Stimulated activated CD4-positive, alpha-beta T cell treated with anti-CD3 and anti-CD28 coated beads, TNF-alpha, amount 100 ng/mL, for 48 hours (primary cell): ENCODE data around the gene MAP2.
"Not testable (repeated sequence)": the region's sequence is repeated elsewhere in the genome, so short reads cannot be mapped to it uniquely, and the experiment has no call there.

Source experiments
- DNase-seq, 3 donors: peaks; one replicate each; pipeline ENCODE4 v3.0.0-alpha.2; 2020; ENCODE audit warnings: low read depth in 3 of 3

MAP2 gene

DNA sequence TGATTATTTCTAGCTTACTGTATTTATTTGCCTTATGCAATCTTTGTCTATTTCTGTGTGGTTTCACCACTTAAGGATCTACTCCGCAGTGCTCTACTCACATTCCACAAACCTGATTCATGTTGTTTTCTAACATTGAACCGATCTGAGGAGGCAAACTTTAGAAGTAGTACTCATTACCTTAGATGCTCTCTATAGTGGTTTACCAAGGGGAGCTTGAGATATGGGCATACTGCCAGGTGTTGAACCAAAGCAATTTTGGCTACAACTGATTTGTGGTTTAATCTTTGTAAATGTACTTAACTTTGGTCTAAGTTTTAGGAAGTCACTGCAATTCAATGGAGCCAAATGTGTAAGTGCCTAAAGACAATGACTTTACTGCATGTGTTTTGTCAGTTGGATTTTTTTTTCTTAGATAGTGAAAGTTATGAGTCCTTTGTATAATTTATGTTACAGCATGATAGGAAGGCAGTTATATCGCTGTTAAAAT, 50.1 kb downstream of the MAP2 start:
- no peak for DNase-seq

DNA sequence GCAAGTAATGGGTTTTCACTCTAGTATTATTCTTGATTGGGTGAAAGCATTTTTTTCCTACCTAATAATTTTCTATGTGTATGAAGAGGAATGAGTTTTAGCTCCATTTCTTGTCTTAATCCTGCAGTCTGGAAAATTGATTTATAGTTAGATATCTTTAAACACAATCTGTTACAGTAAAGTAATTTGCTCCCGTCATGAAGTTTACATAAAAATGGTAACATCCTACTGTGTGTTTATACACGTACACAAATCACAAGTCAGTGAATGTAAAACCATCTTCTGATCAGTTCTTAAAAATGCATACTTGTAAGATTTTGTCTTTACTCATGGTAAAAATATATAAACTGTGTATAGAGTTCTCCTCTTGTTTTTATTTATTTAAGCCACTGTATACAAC, 51.1 kb downstream of the MAP2 start:
- no peak for DNase-seq

DNA sequence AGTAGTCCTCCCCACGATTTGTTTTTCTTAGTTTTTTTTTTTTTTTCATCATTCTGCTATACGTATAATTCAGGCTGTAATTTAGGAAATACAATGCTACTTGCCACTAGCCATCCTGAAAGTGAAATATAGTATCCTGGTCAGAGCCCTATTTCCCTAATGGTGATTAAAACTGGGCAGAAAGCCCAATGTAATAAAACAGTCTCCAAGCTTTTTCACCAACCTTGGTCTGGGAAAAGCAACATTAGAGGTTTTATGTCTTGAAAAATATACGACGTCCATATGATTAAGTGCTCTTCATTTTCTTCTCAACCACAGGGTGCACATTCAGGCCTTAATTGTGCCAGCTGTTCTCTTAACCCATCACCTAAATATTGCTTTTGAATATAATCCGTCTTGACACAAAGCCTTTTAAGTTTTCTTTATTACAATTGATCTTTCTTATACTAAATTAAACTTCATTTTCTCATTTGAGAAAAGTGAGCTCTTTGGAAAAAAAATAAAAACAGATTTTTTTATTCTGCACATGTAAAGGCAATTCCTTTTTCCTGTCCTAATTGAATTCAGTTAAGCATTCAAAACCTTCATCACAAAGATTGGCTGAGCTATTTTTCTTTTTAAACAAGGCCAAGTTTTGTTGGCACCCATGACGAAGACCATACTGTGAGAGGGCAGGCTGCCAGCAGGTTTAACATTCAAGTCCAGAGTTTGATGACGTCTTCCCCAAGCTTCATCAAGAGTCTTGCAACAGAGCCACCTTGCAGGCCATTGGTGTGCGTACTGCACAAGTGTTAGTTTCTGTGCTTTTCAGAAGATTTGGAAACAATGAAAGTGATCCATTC, 52.7 kb downstream of the MAP2 start:
- DNase-seq: no peak

DNA sequence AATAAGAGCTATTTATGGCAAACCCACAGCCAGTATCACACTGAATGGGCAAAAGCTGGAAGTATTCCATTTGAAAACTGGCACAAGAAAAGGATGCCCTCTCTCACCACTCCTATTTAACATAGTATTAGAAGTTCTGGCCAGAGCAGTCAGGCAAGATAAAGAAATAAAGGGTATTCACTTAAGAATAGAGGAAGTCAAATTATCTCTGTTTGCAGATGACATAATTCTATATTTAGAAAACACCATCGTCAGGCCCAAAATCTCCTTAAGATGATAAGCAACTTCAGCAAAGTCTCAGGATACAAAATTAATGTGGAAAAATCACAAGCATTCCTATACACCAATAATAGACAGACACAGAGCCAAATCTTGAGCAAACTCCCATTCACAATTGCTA, 68.4 kb downstream of the MAP2 start:
- DNase-seq: not testable (repeated sequence)

DNA sequence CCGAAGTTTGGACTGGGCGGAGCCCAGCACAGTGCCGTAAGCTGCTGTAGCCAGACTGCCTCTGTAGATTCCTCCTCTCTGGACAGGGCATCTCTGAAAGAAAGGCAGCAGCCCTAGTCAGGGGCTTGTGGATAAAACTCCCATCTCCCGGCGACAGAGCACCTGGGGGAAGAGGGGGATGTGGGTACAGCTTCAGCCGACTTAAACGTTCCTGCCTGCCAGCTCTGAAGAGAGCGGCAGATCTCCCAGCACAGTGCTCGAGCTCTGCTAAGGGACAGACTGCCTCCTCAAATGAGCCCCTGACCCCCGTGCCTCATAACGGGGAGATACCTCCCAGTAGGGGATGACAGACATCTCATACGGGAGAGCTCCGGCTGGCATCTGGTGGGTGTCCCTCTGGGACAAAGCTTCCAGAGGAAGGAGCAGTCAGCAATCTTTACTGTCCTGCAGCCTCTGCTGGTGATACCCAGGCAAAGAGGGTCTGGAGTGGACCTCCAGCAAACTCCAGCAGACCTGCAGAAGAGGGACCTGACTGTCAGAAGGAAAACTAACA, 71.3 kb downstream of the MAP2 start:
- DNase-seq: not testable (repeated sequence)

DNA sequence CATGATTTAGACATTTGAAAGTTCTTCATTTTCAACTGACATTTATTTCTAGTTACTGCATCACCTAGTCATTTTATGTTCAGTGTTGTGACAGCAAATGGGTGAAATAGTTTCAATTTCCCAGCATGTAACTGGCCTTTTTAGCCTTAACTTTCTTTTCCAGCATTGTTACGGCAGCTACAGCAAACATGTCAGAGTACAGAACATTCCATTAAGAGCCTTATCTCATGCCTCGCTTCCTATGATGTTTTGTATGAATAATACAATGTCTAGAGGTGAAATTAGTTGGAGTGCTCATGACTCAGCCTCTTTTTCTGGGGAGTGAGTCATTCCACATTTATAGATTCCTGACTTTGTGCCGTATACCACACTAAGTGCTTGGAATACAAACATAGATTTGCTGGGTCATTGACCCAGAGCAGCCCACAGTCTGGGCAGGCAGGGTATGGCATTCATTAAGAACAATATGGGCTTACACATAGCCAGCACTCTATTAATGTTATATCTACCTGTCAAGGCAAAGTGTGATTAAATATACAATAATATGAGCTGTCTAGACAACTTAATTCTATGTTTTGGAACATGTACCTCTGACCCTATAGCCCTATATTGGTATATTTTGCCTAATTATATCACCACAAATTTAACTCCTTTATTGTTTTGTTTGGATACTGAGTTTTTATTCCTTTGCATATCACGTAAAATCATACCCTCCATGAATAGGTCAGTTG, 72.2 kb downstream of the MAP2 start:
- DNase-seq: no peak

DNA sequence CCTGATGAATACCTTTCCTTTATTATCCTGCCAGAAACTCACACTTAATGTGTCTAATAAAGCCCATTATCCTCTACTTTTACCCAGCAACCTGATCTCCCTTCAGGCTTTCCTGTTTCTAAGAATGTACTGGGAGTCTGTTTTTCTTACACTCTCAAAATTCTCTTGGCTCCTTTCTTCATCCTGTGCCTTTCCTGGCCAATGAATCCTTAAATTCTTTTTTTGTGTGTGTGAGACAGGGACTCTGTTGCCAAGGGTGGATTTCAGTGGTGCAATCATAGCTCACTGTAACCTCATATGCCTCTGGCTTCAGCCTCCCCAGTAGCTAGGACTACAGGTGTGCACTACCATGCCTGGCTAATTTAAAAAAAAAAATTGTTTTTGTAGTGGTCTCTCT, 72.7 kb downstream of the MAP2 start:
- DNase-seq: no peak

DNA sequence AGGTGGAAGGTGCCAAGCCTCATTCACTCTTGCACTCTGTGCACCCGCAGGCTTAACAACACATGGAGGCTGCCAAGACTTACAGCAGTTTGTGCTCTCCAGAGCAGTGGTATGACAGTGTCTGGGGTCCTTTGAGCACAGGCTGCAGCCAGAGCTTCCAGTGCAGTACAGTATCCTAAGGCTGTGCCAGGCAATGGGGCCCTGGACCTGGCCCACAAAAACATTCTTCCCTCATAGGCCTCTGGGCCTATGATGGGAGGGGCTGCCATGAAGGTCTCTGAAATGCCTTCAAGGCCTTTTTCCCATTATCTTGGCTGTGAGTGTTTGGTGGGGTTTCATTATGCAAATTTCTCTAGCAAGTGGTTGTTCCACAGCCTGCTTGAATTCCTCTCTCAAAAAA, 74.8 kb downstream of the MAP2 start:
- DNase-seq: no peak

DNA sequence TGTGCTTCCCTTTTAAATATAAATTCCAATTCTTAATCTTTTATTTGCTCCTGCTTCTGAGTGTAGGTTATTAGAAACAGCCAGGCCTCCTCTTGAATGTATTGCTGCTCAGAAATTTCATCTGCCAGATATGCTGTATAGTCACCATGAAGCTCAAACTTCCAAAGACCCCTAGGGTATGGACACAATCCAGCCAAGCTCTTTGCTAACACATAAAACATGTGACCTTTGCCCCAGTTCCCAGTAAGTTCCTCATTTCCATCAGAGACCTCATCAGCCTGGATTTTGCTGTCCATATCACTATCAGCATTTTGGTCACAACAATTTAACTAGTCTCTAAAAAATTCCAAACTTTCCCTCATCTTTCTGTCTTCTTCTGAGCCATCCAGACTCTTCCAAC, 75.2 kb downstream of the MAP2 start:
- no peak for DNase-seq

DNA sequence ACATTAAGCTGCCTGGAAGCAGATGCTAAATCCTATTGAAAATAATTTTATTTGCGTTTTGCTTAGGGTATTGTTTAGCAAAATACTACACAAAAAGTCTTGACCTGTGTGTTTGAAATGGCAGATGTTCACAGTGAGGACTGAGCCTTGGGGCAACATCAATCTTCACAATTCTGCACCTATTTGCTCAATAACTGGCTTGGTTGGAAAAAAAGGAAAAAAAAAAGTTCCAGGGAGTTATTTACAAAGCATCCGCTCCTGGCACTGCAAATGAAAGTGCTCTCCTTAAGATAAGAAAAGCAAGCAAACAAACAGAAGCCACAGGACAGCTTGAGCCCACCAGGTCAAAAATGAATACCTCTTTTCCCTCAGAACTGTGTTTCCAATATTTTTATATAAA, 77.7 kb downstream of the MAP2 start:
- DNase-seq: no peak

DNA sequence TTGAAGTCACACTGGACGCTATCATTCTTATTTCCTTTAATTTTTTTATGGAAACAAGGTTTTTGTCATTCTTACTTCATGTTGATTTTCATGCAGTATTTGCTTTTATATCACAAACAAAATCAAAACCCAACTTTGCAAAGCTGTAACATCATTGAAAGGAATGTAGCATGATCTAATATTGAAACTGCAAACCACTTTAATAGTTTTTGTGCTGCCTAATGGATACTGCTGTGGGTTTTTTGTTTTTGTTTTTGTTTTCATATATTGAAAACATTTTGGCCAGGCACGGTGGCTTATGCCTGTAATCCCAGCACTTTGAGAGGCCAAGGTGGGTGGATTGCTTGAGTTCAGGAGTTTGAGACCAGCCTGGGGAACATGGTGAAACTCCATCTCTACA, 81.6 kb downstream of the MAP2 start:
- no peak for DNase-seq

DNA sequence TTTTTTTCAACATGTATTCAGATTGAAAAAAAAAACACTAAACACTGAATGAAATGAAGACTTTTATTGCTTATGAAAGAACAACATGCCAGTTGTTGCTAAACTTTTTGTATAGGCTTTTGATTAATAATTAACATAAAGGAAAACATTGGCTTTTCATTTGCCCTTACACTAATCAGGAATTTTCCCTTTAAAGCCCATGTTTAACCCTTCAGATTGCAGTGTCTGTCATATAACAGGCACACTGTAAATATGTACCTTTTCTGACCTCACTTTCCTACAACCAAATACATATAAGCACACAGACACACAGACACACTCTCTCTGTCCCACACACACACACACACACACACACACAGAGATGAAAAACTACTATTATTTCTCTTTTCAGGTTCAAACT, 84.4 kb downstream of the MAP2 start:
- no peak for DNase-seq

DNA sequence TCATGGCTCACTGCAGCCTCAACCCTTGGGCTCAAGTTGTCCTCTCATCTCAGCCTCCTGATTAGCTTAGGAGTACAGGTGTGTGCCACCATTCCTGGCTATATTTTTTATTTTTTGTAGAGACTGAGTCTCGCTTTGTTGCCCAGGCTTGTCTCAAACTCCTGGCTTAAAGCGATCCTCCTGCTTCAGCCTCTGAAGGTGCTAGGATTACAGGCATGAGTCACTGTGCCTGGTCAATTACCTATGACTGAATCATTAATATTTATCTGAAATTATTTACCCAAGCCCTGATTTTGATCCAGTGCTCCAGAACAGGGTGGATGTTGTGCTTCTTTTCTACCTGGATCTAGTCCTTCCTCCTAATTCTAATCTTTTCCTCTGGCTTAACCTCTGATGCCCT, 87.8 kb downstream of the MAP2 start:
- no peak for DNase-seq

DNA sequence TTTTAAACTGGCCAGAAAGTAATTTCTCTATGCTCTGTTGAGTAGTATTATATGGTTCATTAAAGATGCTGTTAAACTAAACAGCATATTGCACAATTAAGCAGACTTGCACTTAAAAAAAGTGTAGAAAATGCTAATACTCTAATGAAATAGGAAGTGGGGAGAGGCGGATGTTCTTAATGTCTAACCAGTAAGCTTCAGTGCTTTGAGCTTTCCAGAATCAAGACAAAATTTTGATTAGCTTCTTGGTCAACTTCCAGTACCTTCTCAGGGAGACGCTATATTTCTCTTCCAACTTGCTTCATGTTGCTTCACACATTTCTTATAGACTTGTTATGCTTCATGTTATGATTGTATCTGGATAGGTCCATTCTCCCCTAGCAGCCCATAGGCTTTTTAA, 89.1 kb downstream of the MAP2 start:
- DNase-seq: no peak

DNA sequence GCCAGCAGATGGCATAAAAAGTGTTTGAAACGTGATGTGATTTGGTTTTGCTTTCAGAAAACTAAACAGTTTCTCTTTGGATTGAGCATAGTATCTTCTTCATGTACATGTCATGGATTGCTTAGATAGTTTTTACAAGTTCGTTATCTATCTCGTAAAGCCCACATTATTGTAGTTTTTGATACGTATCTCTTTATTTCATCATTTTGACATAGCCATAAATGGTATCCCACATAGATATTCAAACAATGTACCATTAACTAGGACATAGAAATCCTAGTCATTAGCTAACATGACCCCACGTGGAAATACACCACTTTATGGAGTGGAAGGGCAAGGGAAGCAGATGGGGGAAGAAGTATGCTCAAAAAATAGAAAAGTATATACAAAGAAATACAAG, 93.6 kb downstream of the MAP2 start:
- DNase-seq: no peak

DNA sequence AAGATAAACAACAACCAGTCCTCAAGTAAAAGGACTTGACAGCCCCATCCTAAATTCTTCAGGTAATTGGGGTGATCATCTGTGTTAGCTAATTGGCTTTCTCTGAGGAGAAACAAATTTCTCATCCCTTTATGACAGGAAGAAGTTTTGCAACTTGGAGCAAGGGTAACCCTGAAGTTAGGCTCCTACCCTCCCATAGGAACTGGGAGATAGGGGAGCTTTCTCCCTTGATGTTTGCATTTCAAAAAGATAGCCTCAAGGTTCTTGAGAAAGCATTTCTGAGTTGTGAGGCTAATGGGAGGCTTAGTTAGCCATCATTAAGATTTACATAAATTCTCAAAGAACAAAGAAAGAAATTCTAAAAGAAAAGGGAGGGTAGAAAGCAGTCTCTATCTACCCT, 95.4 kb downstream of the MAP2 start:
- DNase-seq: no peak

DNA sequence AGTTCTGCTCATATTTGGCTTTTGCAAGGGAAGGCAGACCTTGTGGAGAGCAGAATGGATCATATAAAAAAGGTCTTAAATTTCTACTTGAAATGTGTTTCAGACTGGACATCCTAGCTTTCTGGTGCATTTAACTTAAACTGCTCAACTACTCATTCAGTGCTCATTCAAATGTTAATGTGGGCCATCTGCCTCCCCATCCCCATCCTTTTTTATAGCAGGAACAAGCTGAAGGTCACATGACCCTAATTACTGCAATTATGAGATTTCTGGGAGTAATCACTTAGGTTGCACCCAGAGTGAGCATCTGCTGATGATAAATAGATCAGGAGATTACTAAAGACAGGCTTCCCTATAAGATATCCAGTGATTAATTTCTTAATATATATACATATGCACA, 96.1 kb downstream of the MAP2 start:
- no peak for DNase-seq

DNA sequence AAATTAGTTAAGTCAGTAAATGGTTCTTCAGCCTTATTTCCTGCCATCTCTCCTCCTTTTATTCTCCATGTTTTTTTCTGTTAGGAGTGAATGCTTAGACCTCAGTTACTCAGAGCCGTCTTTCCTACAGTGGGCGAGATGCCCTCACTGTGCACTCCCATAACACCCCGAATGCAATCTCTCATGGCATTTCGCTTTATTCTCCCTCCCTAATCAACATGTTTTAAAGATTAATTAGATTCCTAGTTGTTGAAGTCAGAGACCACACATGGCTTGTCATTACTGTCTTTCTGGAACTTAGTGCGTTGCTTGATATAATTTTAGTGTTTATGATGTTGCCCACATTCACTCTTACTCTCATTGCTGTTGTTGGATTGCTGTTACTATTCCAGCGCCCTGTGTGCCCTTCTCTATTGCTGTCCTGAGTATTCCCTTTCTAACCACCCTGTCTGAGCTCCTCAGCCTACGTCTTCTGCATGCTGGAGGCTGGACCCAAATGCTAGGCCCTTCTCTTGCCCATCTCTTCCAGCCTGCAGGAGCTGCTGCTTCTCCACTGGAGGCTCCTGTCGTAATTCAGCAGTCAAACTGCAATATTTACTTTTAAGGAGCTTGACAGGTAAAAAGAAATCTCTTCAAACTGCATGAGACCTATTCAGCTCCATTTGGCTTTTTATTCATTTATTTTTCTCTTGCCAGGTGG, 99.3 kb downstream of the MAP2 start:
- no peak for DNase-seq

DNA sequence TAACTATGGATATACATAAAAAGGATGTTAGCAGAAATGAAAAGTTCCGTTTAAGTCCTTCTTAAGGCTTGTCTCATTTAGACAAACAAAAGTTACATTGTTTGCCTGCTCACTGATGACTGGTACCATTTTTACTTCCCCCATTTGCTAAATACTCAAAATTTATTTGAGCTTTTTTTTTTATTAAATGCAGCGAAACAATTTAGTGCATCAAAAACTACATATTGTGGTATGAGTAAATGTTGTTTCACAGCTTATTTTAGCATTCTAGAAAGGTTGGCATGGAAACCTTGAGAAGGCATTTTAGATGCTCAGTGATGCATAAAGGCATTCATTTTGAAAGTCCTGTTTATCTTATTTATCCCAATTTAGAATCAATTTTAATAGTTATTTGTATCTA, 100.0 kb downstream of the MAP2 start:
- DNase-seq: no peak

DNA sequence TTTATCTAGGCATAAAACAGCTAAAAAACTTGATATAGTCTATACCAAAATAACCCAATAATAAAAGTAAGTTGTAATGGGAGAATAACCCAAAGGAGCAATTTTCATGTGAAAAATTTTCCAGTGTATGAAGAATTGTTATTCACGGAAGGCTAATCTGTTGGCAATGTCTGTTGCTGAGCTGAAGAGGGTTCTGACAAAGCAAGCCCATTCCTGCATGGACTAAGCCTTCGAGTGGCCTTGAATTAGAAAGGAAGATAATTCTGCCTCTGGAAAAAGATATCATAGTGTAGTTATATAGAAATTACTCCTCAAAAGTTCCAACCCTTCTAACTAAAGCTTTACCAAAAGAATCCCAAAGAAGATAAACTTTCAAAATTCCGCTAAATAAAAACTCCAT, 101.5 kb downstream of the MAP2 start:
- DNase-seq: no peak

DNA sequence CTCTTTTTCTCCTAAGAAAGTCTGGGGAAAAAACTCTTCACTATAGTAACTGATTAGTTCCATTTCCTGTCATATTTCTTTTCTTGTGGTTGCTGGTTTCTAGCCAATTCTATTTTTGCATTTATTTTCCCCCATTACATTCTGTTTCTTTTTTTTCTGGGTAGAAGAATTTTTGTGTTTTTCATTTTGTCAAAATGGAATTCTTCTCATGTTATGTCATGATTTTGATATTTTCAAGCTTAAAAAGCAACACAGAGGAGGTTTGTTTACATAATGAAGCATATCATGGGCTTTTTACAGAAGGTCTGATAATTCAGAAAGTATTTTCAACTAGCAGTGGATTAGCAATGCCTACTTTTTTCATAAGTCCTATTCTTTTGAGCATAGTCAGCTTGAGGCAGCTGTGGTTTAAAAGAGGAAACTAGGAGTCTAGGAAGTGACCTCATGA, 102.0 kb downstream of the MAP2 start:
- DNase-seq: no peak

DNA sequence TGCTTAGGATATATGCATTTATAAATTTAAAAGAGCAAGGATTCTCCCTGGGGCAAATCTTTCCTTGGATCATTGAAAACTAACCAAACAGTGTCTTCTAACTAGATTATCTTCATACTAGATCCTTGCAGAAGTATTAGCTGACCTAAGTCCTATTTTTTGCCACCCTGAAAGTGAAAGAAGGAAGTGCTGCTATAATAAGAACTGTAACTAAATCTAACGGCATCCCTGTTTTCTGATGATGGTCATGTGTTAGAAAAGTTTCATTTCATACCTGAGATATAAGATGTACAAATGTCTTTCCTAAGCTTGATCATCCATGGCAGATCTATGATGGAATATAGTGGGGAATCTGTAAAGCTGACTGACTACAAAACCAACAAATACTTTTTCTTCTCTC, 102.7 kb downstream of the MAP2 start:
- no peak for DNase-seq
